ENCODE data around the gene TNFRSF1A.
A peak's percentile ranks its signal among the peaks of the same experiment; 100 is the strongest.

Gene TNFRSF1A

GRCh38 chr12:6377667-6377994, 35.8 kb upstream of the TNFRSF1A start:
- H3K79me2 ChIP-seq (ENCODE audit: insufficient read depth, low read length): no peaks in the 10 kb centered on the region
- TF ChIP-seq CTCF (IDR thresholded peaks at IDR 0.05; ENCODE audit: borderline replicate concordance, extremely low read depth, low read length, poor library complexity, severe bottlenecking): no peak
- no peak for TF ChIP-seq EZH2 (IDR thresholded peaks at IDR 0.05; ENCODE audit: borderline replicate concordance, low read depth, low read length, severe bottlenecking)
- H3K4me2 ChIP-seq (ENCODE audit: insufficient read depth, low read length): no peak overlapping the region
- no peak overlapping the region for H3K27ac ChIP-seq (ENCODE audit: low read length)
- no peak overlapping the region for H3K4me3 ChIP-seq (ENCODE audit: low read depth in 1 of 2, low read length in 2 of 2)
- ATAC-seq (ENCODE audit: insufficient read depth, low read depth) (no peak), DNase-seq (no peak)
- H3K9me3 ChIP-seq (ENCODE audit: insufficient read depth, low read length, severe bottlenecking): no peaks in the 10 kb centered on the region
- H3K27me3 ChIP-seq (ENCODE audit: insufficient read depth, low read length, poor library complexity): peaks cover 6% of the 10 kb centered on the region
- no peaks in the 10 kb centered on the region for H3K36me3 ChIP-seq (ENCODE audit: insufficient read depth, low read length)
- no peaks in the 10 kb centered on the region for H4K20me1 ChIP-seq (ENCODE audit: insufficient read depth, low read length)
- H3K9ac ChIP-seq (ENCODE audit: low read depth, low read length): no peak overlapping the region
- H3K4me1 ChIP-seq (ENCODE audit: insufficient read depth, low read length): peaks cover 9% of the 10 kb centered on the region
- H2AFZ ChIP-seq (ENCODE audit: low read depth, low read length): no peak overlapping the region

GRCh38 chr12:6376870-6377666, 35.2 kb upstream of the TNFRSF1A start:
- no peaks in the 10 kb centered on the region for H3K9me3 ChIP-seq (ENCODE audit: insufficient read depth, low read length, severe bottlenecking)
- TF ChIP-seq EZH2 (IDR thresholded peaks at IDR 0.05; ENCODE audit: borderline replicate concordance, low read depth, low read length, severe bottlenecking): no peak
- TF ChIP-seq CTCF (IDR thresholded peaks at IDR 0.05; ENCODE audit: borderline replicate concordance, extremely low read depth, low read length, poor library complexity, severe bottlenecking): no peak
- H4K20me1 ChIP-seq (ENCODE audit: insufficient read depth, low read length): no peaks in the 10 kb centered on the region
- ATAC-seq (ENCODE audit: insufficient read depth, low read depth) (peak; percentile 41), DNase-seq (no peak)
- no peaks in the 10 kb centered on the region for H3K36me3 ChIP-seq (ENCODE audit: insufficient read depth, low read length)
- H3K27ac ChIP-seq (ENCODE audit: low read length): no peak overlapping the region
- H3K27me3 ChIP-seq (ENCODE audit: insufficient read depth, low read length, poor library complexity): peaks cover 6% of the 10 kb centered on the region
- H3K79me2 ChIP-seq (ENCODE audit: insufficient read depth, low read length): no peaks in the 10 kb centered on the region
- H3K9ac ChIP-seq (ENCODE audit: low read depth, low read length): no peak overlapping the region
- no peak overlapping the region for H2AFZ ChIP-seq (ENCODE audit: low read depth, low read length)
- no peak overlapping the region for H3K4me3 ChIP-seq (ENCODE audit: low read depth in 1 of 2, low read length in 2 of 2)
- H3K4me1 ChIP-seq (ENCODE audit: insufficient read depth, low read length): peaks cover 9% of the 10 kb centered on the region
- H3K4me2 ChIP-seq (ENCODE audit: insufficient read depth, low read length): no peak overlapping the region

- TF ChIP-seq CTCF (IDR thresholded peaks at IDR 0.05; ENCODE audit: borderline replicate concordance, extremely low read depth, low read length, poor library complexity, severe bottlenecking) (no peak), EZH2 (IDR thresholded peaks at IDR 0.05; ENCODE audit: borderline replicate concordance, low read depth, low read length, severe bottlenecking) (no peak)
- H4K20me1 ChIP-seq (ENCODE audit: insufficient read depth, low read length): no peaks in the 10 kb centered on the region
- ATAC-seq (ENCODE audit: insufficient read depth, low read depth): peak; percentile 55
- H3K9me3 ChIP-seq (ENCODE audit: insufficient read depth, low read length, severe bottlenecking): no peaks in the 10 kb centered on the region
- H3K27me3 ChIP-seq (ENCODE audit: insufficient read depth, low read length, poor library complexity): peaks cover 4% of the 10 kb centered on the region
- no peaks in the 10 kb centered on the region for H3K36me3 ChIP-seq (ENCODE audit: insufficient read depth, low read length)
- no peak overlapping the region for H2AFZ ChIP-seq (ENCODE audit: low read depth, low read length)
- no peak for DNase-seq
- H3K79me2 ChIP-seq (ENCODE audit: insufficient read depth, low read length): no peaks in the 10 kb centered on the region
- no peak overlapping the region for H3K9ac ChIP-seq (ENCODE audit: low read depth, low read length)
- H3K4me1 ChIP-seq (ENCODE audit: insufficient read depth, low read length): peaks cover 9% of the 10 kb centered on the region
- no peak overlapping the region for H3K4me2 ChIP-seq (ENCODE audit: insufficient read depth, low read length)
- 0 out of 2 replicates have a peak overlapping the region, but pooled peaks have one; percentile 9 for H3K27ac ChIP-seq (ENCODE audit: low read length)
- H3K4me3 ChIP-seq (ENCODE audit: low read depth in 1 of 2, low read length in 2 of 2): no peak overlapping the region
Observed at GRCh38 chr12:6376079-6376869, 34.4 kb upstream of the TNFRSF1A start.
